ENCODE data around the gene TMEM128.
"Not testable (repeated sequence)": the region's sequence is repeated elsewhere in the genome, so short reads cannot be mapped to it uniquely, and the experiment has no call there.

DNA sequence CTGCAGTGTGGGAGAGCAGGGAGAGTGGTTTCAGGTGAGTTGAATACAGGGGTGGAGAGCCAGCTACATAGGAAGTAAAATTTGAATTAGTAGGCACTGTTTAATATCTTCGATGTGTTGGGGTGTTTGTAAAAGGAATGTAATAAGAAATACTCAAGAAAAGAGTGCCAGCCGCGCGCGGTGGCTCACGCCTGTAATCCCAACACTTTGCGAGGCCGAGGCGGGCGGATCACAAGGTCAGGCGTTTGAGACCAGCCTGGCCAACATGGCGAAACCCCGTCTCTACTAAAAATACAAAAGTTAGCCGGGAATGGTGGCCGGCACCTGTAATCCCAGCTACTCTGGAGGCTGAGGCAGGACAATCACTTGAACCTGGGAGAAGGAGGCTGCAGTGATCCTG is 1.3 kb upstream of the TMEM128 start:
- not testable (repeated sequence) for TF ChIP-seq CTCF, EP300, POLR2A, POLR2AphosphoS5 (IDR thresholded peaks at IDR 0.05)
